SU-DHL-6 (cell line): Measurements from ENCODE around the gene SETDB2.

Experiments
- EZH2phosphoT487 ChIP-seq: fragments of 200-600 bp; sonication (generic), shearing (Covaris generic); conservative IDR thresholded peaks from 2 replicates; pipeline ENCODE4 v1.6.1; 2018; ENCODE audit warnings: mild to moderate bottlenecking, antibody characterized with exemption, low read length, moderate library complexity, mixed read lengths
- TF ChIP-seq, protein P1 (sequence below): fragments of 200-600 bp; sonication (generic); IDR thresholded peaks from one replicate; pipeline ENCODE4 v1.5.1; 2017; ENCODE audit warnings: antibody characterized with exemption, mild to moderate bottlenecking, low read length, moderate library complexity; ENCODE audit not compliant: insufficient read depth, poor library complexity, severe bottlenecking

DNA sequence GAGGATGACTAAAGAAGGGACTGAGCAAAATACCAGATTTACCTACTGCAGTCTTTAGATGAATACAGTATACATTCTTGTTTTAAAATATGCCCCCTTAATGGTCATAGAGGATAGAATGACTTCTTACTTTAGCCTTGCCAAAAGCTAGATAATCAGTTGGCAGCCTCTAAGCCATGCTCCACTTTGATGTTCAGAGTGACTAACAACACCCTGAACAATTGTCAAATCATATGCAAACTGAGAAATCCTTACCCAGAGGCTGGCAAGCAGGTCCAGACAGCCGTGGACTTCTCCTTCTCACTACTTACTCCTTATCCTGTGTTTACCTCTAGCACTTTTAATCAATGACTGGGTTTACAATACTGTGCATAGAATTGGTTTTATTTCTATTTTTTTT, 28.1 kb downstream of the SETDB2 start:
- TF ChIP-seq, protein P1, sequence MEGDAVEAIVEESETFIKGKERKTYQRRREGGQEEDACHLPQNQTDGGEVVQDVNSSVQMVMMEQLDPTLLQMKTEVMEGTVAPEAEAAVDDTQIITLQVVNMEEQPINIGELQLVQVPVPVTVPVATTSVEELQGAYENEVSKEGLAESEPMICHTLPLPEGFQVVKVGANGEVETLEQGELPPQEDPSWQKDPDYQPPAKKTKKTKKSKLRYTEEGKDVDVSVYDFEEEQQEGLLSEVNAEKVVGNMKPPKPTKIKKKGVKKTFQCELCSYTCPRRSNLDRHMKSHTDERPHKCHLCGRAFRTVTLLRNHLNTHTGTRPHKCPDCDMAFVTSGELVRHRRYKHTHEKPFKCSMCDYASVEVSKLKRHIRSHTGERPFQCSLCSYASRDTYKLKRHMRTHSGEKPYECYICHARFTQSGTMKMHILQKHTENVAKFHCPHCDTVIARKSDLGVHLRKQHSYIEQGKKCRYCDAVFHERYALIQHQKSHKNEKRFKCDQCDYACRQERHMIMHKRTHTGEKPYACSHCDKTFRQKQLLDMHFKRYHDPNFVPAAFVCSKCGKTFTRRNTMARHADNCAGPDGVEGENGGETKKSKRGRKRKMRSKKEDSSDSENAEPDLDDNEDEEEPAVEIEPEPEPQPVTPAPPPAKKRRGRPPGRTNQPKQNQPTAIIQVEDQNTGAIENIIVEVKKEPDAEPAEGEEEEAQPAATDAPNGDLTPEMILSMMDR = no peak
- TF ChIP-seq EZH2phosphoT487 = no peak
